HepG2 (cell line): Measurements from ENCODE around the gene STK32B.

Experiments
- CTCF ChIP-seq: sonication (generic); formaldehyde crosslinking; IDR thresholded peaks from 2 replicates; pipeline ENCODE4 v1.5.0; 2020; ENCODE audit warnings: mild to moderate bottlenecking, missing genetic modification reagents, moderate library complexity
- ZNF354B ChIP-seq: sonication (generic); formaldehyde crosslinking; IDR thresholded peaks from 2 replicates; pipeline ENCODE4 v1.8.0; 2022; ENCODE audit warnings: mild to moderate bottlenecking, missing genetic modification reagents

- no peak for TF ChIP-seq ZNF354B
- no peak for TF ChIP-seq CTCF (CRISPR knock-in tag)
These were observed 20.4 kb upstream of the STK32B start for GRCh38 chr4:5030927-5031326.
